GM12892 (cell line): ENCODE measurements around the gene FGF10.

ENCODE experiments used
- POLR2A ChIP-seq: IDR thresholded peaks from 2 replicates; pipeline ENCODE4 v1.6.1; 2011; ENCODE audit warnings: low read depth, low read length, control low read depth
- POLR2AphosphoS5 ChIP-seq: IDR thresholded peaks from 2 replicates; pipeline ENCODE4 v1.6.1; 2011; ENCODE audit warnings: low read depth, low read length, control low read depth
- TAF1 ChIP-seq: IDR thresholded peaks from 2 replicates; pipeline ENCODE4 v1.6.1; 2011; ENCODE audit warnings: low read depth, mild to moderate bottlenecking, control low read depth, low read length, borderline replicate concordance

- TF ChIP-seq POLR2A (no peak), POLR2AphosphoS5 (no peak), TAF1 (no peak)
These were observed 1.1 kb upstream of the FGF10 start for GRCh38 chr5:44390351-44390750.
